HG02943 (cell line): ENCODE data around the gene CADPS.

Source experiments
- ATAC-seq: cut with Tn5 transposase; IDR thresholded peaks from one replicate; pipeline ENCODE4 v1.9.1; 2021; ENCODE audit warnings: mild to moderate bottlenecking, low read depth, moderate library complexity; ENCODE audit not compliant: unreplicated experiment

CADPS gene

GRCh38 chr3:62403765-62404164, 471.5 kb downstream of the CADPS start:
- ATAC-seq, result no peak

DNA sequence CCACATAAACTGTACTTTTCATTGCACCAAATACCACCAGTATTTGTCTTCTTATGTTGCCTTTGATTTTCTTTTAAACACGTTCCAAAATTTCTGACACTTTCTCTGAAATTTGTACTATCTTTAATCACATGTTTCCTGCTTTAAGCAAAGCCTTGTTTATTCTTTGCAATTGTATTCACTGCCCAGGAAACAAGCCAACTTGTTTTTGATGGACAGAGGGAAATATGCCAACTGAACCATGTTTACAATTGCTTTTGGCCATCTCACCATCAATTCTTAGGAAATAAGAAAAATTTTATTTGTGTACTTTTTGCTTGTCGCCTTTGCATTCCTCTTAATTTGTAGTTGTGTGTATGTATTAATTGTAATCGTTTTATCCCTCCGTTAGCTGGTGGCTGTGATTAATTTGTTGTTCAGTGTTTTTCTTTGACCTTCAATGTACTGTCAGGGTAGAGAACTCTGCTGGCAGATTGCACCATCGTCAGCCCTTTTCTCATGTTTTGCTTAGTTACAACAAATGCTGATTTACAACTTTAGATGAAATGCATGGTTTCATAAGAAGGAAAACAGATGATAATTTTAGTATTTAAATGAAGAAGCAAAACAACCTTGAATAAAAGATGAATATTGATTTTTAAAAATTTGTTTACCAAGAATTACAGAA, 482.5 kb downstream of the CADPS start:
- ATAC-seq, result no peak

DNA sequence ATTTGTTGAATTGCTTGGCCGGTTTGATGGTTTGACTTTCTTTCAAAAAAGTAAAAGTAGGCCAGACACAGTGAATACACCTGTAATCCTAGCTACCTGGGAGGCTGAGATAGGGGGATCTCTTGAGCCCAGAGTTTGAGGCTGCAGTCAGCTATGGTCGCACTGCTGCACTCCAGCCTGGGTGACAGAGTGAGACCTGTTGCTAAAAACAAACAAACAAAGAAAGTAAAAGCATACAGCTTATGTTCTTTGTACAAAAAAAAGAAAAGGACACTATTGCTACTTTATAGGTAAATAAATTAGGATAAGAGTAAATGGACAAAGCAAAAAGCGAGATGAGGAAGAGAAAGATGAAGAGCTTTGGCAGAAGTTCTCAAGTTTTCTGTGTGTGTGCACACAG, 488.0 kb downstream of the CADPS start:
- ATAC-seq, result no peak

- ATAC-seq, result no peak
Measured at GRCh38 chr3:62379321-62379798, 495.9 kb downstream of the CADPS start.

DNA sequence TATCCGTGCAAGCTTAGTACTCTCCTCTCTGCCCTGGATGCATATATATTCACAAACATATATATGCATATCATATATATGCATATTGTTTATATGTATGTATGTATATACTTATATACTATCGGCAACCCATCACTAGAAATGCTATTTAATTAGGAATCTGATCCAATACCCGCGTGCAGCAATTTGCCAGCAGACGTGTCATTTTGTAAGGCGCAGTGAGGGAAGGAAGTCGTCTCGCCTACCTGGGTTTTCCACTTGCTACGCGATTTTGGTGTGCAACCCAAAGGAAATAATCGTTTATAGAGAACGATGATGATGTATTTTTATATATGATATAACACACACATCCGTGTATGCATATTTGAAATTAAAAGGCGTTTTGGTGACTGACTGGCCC, 496.3 kb downstream of the CADPS start:
- no peak for ATAC-seq

- no peak for ATAC-seq
Measured at GRCh38 chr3:62378311-62378789, 496.9 kb downstream of the CADPS start.

DNA sequence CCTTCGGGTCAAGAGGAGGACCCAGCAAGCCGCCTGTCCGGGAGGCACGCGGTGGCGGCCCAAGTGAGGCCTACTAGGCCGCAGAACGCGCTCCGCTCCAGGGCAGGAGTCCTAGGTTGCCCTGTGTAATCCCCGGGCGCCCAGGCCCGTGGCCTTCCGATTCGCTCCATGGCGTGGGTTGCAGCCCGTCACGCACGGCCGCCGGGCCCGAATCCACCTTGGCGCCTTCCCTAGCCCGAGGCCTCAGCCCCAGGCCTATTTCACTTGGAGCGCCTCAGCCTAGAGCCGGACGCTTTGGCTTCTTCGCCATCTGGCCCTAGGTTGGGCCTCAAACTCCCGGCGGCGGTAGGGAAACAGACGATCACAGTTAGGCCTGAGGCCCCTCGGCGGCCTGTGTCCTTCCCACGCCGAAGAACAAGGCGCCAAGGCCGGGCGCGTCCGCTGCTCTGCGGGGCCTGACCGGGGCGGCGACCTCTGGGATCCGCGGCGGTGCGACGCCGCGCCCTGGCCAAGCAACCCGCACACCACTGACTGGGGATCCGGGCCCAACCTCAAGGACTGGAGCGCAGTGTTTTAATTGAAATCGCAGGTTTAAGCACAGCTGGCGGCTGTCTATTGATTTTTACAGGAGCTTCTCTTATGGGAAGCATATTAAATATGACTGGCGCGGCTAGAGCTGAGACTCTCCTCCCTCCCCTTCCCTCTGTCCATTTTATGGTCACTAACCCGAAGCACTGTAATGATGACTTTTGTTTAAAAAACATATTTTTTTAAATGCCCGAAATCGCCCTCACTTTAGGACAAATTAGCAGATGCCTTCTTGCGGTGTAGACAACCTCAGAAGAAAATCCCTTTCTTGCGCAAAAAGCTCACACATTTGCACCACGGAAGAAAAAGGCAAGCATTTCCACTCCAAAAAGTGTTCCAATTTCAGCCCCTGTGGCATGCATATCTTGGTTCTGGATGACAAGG, 498.0 kb downstream of the CADPS start:
- ATAC-seq, result no peak

GRCh38 chr3:62376454-62376720, 498.8 kb downstream of the CADPS start:
- no peak for ATAC-seq

- no peak for ATAC-seq
Measured at GRCh38 chr3:62375655-62376453, 499.4 kb downstream of the CADPS start.

- no peak for ATAC-seq
Measured at GRCh38 chr3:62374341-62375218, 500.6 kb downstream of the CADPS start.

- ATAC-seq, result no peak
Measured at GRCh38 chr3:62373714-62374333, 501.4 kb downstream of the CADPS start.

GRCh38 chr3:62373215-62373614, 502.0 kb downstream of the CADPS start, which contains the start of gene FEZF2:
TSS of gene FEZF2 (minus strand) at chr3:62373550. CDS start at chr3:62372868, 682 bp downstream.
- ATAC-seq, result no peak

GRCh38 chr3:62372621-62373041, 502.6 kb downstream of the CADPS start:
- no peak for ATAC-seq

GRCh38 chr3:62371720-62372591, 503.3 kb downstream of the CADPS start:
- no peak for ATAC-seq

GRCh38 chr3:62370858-62371719, 504.1 kb downstream of the CADPS start:
- no peak for ATAC-seq

- no peak for ATAC-seq
Measured at GRCh38 chr3:62370112-62370857, 504.9 kb downstream of the CADPS start.

GRCh38 chr3:62369476-62369743, 505.8 kb downstream of the CADPS start:
- ATAC-seq, result no peak
